GM12873 (cell line): ENCODE results near the gene TCP11.

Experiments used
- TF ChIP-seq, protein P1 (sequence below): IDR thresholded peaks from 2 replicates; pipeline ENCODE4 v1.5.1; 2012; ENCODE audit warnings: low read depth, mild to moderate bottlenecking, moderate library complexity, low read length, control low read depth; ENCODE audit not compliant: insufficient read depth; ENCODE audit errors: missing control alignments

TCP11 gene

DNA sequence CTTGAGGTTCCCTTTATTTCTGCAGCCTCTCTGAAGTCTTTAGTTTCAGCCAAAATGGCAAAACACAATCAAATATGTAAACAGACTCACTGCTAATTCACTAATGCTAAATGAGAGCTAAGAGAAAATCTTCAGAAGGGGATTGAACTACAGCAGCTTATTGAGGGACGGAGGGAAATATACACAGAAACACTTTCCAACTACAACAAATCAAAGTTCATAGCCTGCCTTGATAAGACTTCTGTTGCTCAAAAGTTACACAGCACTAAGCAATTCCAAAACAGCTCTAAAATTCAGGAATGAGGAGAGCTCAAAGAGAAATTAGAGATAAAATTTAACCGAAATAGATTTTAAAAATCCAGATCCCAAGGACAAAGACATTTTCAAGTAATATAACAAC lies 1.7 kb downstream of the TCP11 start:
- TF ChIP-seq, protein P1, sequence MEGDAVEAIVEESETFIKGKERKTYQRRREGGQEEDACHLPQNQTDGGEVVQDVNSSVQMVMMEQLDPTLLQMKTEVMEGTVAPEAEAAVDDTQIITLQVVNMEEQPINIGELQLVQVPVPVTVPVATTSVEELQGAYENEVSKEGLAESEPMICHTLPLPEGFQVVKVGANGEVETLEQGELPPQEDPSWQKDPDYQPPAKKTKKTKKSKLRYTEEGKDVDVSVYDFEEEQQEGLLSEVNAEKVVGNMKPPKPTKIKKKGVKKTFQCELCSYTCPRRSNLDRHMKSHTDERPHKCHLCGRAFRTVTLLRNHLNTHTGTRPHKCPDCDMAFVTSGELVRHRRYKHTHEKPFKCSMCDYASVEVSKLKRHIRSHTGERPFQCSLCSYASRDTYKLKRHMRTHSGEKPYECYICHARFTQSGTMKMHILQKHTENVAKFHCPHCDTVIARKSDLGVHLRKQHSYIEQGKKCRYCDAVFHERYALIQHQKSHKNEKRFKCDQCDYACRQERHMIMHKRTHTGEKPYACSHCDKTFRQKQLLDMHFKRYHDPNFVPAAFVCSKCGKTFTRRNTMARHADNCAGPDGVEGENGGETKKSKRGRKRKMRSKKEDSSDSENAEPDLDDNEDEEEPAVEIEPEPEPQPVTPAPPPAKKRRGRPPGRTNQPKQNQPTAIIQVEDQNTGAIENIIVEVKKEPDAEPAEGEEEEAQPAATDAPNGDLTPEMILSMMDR: no peak

DNA sequence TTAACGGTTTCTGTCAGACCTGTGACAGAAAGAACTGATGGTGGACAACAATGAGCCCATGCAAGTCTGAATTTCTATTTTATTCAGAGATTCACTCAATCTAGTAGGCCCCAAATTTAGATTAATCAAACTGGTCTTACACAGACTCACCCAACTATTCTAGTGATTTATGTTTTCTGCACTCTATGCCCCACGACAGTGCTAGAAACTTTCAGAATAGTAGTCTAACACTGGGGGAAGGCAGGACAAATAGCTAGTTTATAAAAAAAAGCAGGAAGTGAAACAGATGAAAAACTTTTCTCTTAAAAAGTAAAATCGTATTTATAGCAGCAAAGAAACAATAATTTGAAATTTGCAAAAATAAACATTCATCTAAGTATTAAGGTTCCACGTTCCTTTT lies 5.0 kb downstream of the TCP11 start:
- TF ChIP-seq, protein P1: no peak

DNA sequence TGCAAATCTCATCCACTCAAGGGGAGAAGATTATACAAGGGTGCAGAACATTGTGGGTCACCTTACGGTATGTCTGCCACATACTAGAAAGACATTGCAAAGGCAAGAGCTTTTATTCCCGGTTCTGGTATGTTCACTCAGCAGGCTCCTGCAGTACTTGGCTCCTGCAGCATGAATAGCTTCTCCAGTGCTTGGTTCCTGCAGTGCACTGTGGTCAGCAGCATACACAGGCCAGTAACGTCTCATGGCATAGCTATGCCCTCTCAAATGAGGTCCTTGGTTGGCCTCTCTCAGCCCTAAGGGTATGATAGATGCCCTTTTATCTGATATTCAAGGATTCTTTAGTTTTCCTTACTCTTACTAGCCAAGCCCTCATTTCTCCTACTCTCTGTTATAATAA lies 12.6 kb downstream of the TCP11 start:
- TF ChIP-seq, protein P1: no peak

DNA sequence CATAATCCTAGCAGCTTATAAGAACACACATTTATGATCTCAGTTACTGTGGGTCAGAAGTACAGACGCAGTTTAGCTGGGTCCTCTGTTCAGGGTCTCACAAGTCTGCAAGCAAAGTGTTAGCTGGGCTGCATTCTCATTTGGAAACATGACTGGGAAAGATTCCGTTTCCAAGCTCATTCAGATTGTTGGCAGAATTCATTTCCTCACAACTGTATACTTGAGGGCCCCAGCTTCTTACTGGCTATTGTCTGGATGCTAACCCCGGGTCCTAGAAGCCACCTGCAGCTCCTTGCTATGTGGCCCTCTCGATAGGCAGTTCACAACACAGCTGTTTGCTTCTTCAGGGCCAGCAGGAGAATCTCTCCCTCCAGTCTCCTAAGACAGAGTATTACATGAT lies 13.1 kb downstream of the TCP11 start:
- TF ChIP-seq, protein P1: no peak

DNA sequence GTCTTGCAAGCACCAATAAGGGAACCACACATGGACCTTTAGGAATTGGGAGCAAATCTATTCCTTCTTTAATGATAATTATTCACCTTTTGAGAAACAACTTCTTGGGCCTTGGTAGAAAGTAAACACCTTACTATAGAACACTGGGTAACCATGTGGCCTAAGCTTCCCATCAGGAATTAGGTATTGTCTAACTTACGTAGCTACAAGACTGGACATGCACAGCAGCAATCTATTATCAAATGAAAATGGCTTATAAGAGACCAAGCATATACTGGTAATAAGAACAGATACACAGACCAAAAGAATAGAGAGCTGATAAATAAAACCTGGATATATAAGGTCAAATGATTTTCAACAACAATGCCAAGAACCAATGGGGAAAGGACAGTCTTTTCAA lies 16.8 kb downstream of the TCP11 start:
- TF ChIP-seq, protein P1: no peak

DNA sequence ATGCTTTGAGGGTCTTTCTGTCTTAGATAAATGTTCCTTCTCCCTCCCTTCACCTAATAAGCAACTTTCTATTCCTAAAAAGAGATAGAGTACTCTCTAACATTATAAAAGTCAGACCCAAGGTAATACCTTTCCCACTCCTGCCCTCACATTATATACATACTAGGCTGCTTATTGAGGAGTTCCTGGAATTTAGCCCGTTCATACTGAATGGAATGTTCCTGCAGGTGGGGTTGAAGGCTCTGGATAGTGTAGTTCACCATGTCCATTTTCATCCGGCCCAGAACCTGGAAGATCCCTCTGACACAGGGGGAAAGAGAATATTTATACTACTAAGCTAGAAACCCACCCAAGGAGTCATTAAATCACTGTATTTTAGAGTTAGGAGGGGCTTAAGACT lies 20.4 kb downstream of the TCP11 start:
- TF ChIP-seq, protein P1: no peak

DNA sequence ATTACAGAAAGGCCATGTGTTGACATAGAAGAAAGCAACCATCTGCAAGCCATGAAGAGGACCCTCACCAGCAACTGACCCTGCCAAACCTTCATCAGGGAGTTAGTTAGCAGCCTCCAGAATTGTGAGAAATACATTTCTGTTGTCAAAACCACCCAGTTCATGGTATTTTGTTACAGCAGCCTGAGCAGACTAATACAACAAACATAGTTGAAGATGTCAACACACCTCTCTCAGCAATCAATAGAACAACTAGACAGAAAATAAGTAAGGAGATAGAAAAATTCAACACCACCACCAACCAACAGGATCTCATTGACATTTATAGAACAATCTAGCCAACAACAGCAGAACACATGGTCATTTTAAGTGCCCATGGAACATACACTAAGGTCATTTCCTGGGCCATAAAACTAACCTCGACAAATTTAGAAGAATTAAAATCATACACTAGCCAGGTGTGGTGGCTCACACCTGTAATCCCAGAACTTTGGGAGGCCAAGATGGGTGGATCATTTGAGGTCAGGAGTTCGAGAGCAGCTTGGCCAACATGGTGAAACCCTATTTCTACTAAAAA lies 32.7 kb downstream of the TCP11 start:
- TF ChIP-seq, protein P1: no peak
